Measurements from ENCODE around the gene STARD5.

Gene STARD5

GRCh38 chr15:81294516-81294880, 29.4 kb downstream of the STARD5 start:
- no peak for DNase-seq (ENCODE audit: insufficient read length, low spot score)

GRCh38 chr15:81293728-81294515, 30.0 kb downstream of the STARD5 start:
- DNase-seq (ENCODE audit: insufficient read length, low spot score) (peak; percentile 29), FAIRE-seq (peak; percentile 100)

More at GRCh38 chr15:81294516-81294880, 29.4 kb downstream of the STARD5 start:
- FAIRE-seq = no peak

DNA sequence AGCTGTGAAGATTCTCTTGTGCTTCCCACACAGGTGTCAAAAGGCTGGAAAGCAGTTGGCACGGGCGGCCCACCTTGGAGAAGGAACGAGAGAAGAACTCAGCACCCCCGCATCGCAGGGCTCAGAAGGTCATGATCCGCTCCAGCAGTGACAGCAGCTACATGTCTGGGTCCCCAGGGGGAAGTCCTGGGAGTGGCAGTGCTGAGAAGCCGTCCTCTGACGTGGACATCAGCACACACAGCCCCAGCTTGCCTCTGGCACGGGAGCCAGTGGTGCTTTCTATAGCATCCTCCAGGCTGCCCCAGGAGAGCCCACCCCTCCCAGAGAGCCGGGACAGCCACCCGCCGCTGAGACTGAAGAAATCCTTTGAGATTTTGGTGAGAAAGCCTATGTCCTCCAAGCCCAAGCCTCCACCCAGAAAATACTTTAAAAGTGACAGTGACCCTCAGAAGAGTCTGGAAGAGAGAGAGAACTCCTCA, 31.4 kb downstream of the STARD5 start:
- FAIRE-seq (no peak), DNase-seq (ENCODE audit: insufficient read length, low spot score) (no peak)

- FAIRE-seq = peak; percentile 82
These were observed 31.9 kb downstream of the STARD5 start for GRCh38 chr15:81291916-81292522.

GRCh38 chr15:81289910-81290309, 34.0 kb downstream of the STARD5 start:
- FAIRE-seq = no peak
- DNase-seq (ENCODE audit: insufficient read length, low spot score) = no peak

More at GRCh38 chr15:81291916-81292522, 31.9 kb downstream of the STARD5 start:
- DNase-seq (ENCODE audit: insufficient read length, low spot score) = no peak

DNA sequence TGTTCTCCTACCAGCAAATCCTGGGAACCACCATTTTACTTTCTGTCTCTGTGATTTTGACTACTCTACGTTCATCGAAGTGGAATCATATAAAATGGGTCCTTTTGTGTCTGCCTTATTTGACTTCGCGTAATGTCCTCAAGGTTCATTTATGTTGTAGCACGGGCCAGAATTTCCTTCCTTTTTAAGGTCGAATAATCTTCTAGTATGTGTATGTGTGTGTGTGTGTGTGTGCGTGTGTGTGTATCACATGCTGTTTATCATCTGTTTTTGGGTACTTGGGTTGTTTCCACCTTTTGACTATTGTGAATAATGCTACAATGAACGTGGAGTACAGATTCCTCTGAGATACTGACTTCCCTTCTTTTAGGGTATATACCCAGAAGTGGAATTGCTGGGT, 35.3 kb downstream of the STARD5 start:
- DNase-seq (ENCODE audit: insufficient read length, low spot score) = no peak
- FAIRE-seq = no peak

- FAIRE-seq (no peak), DNase-seq (ENCODE audit: insufficient read length, low spot score) (no peak)
These were observed 35.9 kb downstream of the STARD5 start for GRCh38 chr15:81288040-81288439.

GRCh38 chr15:81286621-81287121, 37.3 kb downstream of the STARD5 start:
- DNase-seq (ENCODE audit: insufficient read length, low spot score) (no peak), FAIRE-seq (peak; percentile 79)

DNA sequence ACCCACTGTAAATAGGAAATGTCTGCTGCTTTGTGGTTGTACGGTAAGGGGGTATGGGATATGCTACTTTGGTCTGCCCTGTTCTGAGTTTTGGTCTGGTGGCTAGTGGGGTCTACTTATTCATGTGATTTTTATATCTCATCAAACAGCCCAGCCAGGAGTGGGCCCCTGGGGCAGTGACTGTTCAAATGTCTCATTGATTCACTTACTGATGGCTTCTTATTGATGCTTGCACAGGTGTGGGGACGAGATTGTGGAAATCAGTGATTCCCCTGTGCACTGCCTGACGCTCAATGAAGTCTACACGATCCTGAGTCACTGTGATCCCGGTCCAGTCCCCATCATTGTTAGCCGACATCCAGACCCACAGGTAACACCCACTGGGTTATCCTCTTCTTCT, 38.5 kb downstream of the STARD5 start:
- FAIRE-seq (peak; percentile 80), DNase-seq (ENCODE audit: insufficient read length, low spot score) (no peak)

DNA sequence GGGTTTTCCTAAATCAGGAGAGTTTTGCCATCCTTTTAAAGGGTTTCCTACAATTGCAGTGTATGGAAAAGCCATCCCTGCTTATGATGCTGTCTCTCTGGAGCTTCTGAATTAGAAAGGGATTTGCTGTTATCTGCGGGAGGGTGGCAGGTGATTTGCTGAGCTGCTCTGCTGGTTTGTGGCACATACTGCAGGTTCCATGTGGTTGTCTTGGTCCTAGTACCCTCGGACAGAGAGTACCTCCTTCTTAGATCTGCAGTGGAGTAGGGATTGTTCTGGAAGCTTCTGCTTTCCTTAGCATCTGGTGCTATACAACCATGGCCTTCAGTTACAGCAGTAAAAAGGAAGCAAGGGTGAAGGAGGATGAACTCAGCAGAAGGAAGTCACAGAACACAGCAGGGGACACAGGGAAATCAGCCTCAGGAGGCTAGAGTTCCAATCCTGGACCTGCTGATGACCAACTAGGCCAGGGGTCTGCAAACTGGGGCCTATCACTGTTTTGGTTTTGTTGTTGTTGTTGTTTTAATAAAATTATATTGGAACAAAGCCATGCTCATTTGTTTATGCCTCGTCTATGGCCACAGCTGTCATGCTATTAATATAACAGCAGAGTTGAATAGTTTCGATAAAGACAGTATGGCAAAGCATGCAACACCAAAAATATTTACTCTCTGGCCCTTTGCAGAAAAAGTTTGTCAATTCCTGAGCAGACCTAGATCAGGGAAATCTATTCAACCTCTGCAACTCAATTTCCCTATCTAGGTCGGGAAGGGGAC, 39.5 kb downstream of the STARD5 start:
- DNase-seq (ENCODE audit: insufficient read length, low spot score) (no peak), FAIRE-seq (peak; percentile 90)

DNA sequence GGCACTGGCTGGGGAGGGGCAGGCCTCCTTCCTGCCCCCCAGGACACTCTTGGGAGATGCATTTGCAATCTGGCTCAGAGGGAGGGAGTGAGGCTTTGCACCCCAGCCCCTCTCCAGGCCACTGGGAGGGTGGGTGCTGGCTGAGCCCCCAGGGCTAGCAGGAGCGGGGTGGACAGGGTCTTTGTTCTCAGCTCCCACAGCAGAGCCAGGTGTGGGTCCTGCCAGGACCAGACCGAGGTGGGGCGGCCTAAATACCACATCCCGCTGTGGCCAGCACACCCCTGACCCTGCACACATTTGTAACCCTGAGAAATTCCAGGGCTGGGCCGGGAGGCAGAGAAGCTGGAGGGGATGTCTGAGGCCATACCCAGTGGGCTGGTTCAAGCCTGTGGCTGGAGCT, 41.0 kb downstream of the STARD5 start:
- DNase-seq (ENCODE audit: insufficient read length, low spot score) = no peak
- FAIRE-seq = no peak

GRCh38 chr15:81282606-81282895, 41.4 kb downstream of the STARD5 start:
- DNase-seq (ENCODE audit: insufficient read length, low spot score) (no peak), FAIRE-seq (no peak)

GRCh38 chr15:81281766-81282605, 42.0 kb downstream of the STARD5 start:
- FAIRE-seq (no peak), DNase-seq (ENCODE audit: insufficient read length, low spot score) (no peak)

DNA sequence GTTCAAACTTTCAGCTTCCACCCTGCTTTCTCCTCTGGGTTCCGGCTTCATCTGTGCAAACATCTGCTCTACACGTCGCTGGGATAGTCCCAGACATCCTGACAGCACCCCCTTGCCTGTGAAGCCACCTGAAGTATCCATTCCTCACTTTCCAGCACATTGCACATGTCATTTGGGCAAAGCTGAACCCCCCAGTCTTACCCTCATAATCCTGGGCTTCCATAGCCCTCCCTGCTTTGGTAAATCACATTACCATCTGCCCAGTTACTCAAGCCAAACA, 42.5 kb downstream of the STARD5 start:
- FAIRE-seq (no peak), DNase-seq (ENCODE audit: insufficient read length, low spot score) (no peak)

DNA sequence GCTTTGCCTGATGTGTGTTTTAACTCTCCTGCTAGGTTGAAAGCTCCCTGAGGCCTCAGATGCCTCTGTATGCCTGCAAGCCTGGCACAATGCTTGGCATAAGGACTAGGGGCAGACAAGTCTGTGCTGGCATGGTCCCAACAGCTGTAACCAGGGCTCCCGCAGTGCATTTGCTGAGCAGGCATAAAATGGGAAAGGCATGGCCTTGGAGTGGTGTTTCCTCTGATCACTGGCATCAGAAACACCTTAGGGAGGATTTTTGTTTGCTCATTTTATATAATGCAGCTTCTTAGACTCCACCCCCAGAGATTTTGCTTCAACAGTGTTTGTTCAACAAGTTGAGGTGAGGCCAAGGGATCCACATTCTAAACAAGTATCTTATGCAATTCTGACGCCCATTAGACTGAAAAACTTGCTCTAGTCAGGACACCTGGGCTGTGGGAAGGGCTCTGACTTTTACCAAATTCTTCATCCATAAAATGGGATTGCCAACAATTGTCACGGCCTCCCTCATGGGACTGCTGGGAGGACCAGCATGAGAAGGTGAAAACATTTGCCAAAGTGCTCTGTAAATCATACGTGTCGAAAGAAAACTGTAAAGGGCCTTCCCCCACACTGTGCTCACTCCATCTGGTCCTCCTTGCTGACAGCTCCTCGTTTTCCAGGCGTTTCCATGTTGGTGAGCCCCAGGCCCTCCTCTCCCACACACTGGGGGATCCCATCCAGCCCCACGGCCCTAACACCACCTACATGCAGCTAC, 43.1 kb downstream of the STARD5 start:
- no peak for FAIRE-seq

GRCh38 chr15:81279621-81280485, 44.1 kb downstream of the STARD5 start:
- DNase-seq (ENCODE audit: insufficient read length, low spot score) (no peak), FAIRE-seq (no peak)

More for the DNA sequence above, 43.1 kb downstream of the STARD5 start:
- no peak for DNase-seq (ENCODE audit: insufficient read length, low spot score)

GRCh38 chr15:81278306-81279029, 45.5 kb downstream of the STARD5 start:
- DNase-seq (ENCODE audit: insufficient read length, low spot score) (no peak), FAIRE-seq (no peak)

- DNase-seq (ENCODE audit: insufficient read length, low spot score) = no peak
- no peak for FAIRE-seq
These were observed 46.1 kb downstream of the STARD5 start for GRCh38 chr15:81277851-81278250.

Data from GM19239 (cell line).